GM18517 (cell line): ENCODE results near the gene C10orf88.
"Not testable (repeated sequence)": the region's sequence is repeated elsewhere in the genome, so short reads cannot be mapped to it uniquely, and the experiment has no call there.

Experiments
- ATAC-seq: cut with Tn5 transposase; IDR thresholded peaks from one replicate; pipeline ENCODE4 v1.9.1; 2021; ENCODE audit warnings: mild to moderate bottlenecking, moderate library complexity; ENCODE audit not compliant: unreplicated experiment

C10orf88 gene

GRCh38 chr10:122966879-122967278 is 12.9 kb upstream of the C10orf88 start:
- ATAC-seq = no peak

DNA sequence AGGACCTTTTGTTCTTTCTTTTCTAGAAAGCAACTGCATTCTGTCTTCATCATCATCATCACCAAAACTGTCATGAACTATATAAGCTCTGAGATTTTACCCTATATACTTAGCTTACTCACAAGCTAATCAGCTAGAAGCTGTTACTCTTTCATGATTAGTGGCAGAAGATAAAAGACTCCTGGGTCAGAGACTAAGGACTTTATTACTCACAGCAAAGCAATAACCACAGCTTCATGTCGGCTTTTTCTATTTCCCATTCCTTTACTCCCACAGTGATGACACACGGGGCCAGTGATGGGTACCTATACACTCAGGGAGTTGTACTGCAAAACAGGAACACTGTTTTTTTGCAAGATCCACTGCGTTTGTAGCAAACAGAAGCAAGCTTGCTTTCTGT is 8.4 kb upstream of the C10orf88 start:
- ATAC-seq = no peak

- ATAC-seq = no peak
These were observed 3.4 kb upstream of the C10orf88 start for GRCh38 chr10:122957474-122957873.

DNA sequence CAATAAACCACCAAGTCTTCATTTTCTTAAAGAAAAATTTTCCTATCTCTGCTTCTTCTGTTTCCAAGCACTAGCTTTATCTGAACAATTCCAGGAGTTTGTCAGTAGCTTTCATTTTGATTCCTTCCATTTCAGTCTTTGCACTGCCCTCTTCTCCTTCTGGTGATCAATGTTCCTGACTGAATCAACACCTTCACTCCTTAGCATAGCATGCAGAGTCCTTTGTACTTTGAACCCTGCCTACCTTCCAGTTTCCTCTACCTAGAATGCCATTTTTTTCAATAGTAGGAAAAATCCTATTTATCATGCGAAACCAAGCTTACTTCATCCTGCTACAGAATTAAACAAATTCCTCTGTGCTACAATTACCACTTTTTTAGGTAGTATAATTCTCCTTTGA is 1.9 kb upstream of the C10orf88 start:
- no peak for ATAC-seq

- ATAC-seq = no peak
These were observed 664 bp upstream of the C10orf88 start for GRCh38 chr10:122954731-122955050.

DNA sequence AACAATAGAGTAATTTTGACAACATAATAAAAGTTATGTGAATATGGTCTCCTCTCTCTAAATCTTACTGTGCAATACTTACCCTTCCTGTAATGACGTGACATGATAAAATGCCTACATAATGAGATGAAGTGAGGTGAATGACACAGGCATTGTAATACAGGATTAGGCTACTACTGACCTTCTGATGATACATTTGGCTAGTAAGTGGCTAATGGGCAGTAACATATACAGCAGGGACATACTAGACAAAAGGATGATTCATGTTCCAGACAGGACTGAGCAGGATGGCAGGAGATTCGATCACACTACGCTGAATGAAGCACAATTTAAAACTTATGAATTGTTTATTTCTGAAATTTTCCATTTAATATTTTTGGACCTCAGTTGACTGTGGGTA is 4.7 kb downstream of the C10orf88 start:
- no peak for ATAC-seq

DNA sequence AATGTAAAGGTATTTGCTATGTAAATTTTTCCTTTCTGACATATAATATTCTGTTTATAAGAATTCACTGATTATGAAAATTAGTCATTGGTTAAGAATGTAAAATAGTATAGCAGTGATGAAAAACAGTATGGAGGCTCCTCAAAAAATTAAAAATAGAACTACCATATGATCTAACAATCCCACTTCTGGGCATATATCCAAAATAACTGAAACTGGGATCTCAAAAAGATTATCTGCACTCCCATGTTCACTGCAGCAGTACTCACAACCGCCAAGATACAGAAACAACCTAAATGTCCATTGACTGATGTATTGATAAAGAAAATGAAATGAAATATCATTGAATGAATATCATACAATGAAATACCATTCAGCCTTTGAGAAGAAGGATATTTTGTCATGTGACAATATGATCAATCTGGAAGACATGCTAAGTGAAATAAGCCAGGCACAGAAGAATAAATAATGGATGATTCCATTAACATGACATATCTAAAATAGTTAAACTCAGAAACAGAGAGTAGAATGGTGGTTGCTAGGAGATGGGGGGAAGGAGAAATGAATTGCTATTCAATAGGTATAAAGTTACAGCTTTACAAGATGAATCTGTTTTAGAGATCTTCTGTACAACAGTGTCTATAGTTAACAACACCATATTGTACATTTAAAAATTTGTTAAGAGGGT is 14.0 kb downstream of the C10orf88 start:
- ATAC-seq = no peak

GRCh38 chr10:122939133-122939855 is 14.7 kb downstream of the C10orf88 start:
- no peak for ATAC-seq

- ATAC-seq = no peak
These were observed 22.7 kb downstream of the C10orf88 start for GRCh38 chr10:122931088-122931906.

DNA sequence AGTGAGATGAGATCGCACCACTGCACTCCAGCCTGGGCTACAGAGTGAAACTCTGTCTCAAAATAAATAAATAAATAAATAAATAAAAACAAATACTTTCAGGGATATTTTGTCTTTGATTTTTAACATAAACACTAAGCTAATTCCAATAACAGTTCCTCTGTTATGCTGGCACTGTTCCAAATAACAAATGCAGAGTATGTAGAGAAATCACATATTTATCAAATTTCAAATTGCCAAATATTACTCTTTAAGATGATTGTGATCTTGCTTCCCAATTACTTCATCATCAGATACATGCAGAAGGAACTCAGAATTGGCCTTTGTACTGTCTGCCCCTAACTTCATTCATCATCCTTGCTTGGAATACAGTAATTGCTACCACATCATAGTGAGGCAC is 23.9 kb downstream of the C10orf88 start:
- ATAC-seq = no peak

DNA sequence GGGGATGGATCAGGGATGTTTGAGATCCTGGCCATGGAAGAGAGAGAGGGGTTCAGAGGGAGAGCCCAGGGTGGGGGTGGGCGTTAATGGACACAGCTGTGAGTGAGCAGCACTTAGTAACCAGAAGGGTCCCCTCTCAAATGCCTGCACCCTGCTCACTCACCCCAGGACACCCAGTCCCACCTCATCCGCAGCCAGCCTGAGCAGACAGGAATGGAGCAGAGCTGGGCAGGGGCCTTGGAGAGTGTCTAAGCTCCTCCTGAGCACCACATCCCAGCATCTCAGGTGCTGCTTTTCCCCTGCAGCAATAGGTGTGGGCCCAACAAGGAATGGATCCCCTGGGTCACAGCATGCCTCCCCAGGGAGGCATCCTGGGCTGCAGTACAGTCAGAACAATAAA is 38.3 kb downstream of the C10orf88 start:
- ATAC-seq = no peak

DNA sequence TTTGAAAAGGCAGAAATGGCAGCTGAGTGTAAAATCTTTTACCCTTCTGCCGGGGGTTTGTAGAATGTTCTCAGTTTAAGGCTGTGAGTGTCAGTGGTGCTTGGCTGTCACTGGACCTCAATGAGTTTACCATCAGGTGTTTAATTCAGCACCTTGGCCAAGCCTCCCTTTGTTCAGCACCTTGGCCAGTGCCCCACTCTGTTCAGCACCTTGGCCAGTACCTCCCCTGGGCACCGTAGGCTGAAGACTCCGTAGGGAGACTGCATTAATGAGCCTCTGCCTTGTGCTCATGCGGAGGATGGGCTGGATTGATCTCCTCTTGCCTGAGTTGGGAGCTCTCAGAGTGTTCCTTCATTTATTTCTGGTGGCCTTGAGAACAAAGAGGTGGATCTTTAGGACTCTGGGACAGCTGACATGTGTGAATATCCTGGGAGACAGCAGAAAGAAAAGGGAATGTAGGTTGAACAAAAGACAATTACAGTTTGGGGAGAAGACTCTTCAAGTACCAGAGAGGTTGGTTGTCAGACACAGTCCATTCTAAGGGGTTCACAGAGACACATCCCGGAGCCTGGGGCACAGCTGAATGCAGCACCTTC is 42.0 kb downstream of the C10orf88 start:
- no peak for ATAC-seq

DNA sequence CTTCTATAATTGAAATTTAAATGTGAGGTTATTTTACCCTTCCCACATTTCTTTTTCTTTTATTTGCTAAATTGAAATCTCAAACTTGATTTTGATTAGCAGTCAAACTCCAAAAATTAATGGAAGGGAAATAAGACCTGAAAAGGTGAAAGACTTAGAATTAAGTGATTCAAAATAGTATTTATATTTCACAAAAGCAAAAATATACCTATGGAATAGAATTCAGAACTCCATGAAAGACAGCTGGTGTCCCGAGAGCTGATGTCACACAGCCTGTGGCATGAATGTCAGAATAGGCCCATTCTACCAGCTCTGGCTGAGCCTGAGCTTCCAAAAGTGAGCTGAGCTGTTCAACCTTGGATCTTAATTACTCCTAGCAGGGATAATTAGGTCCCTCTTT is 43.7 kb downstream of the C10orf88 start, which contains the start of gene FAM24A:
Gene FAM24A (plus strand): TSS at position 301 of the 400 bp plus-strand sequence. CDS start 1,025 bp downstream, outside the sequence.
- no peak for ATAC-seq

- not testable (repeated sequence) for ATAC-seq
These were observed 50.2 kb downstream of the C10orf88 start for GRCh38 chr10:122903861-122904260.

- no peak for ATAC-seq
These were observed 59.6 kb downstream of the C10orf88 start for GRCh38 chr10:122894261-122894944.

DNA sequence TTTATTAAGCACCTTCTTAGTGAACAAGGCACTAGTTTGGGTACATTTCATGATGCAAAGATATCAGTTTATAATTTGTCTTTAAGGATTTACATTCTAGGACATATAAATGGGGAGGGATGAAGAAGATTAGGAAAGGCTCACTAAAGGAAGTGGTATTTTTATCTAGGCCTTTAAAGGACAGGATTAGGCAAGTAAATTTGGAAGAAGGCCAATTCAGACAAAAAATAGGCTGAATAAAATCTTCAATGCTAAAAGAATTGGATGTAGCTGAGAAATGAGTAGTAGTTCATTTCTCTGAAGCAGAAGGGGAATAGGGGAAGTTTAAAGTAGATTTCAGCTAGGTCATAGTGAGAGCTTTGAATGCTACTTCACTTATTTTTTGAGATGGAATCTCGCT is 69.9 kb downstream of the C10orf88 start:
- no peak for ATAC-seq

- no peak for ATAC-seq
These were observed 71.3 kb downstream of the C10orf88 start for GRCh38 chr10:122882766-122883165.
